Activated CD4-positive, CD25-positive, alpha-beta regulatory T cell (primary cell): ENCODE results near the gene ZNF112.

Source experiments
- DNase-seq, 4 experiments: peaks; one replicate each; lab custom pipeline; 2025; lab: John Stamatoyannopoulos, UW

Gene ZNF112

DNA sequence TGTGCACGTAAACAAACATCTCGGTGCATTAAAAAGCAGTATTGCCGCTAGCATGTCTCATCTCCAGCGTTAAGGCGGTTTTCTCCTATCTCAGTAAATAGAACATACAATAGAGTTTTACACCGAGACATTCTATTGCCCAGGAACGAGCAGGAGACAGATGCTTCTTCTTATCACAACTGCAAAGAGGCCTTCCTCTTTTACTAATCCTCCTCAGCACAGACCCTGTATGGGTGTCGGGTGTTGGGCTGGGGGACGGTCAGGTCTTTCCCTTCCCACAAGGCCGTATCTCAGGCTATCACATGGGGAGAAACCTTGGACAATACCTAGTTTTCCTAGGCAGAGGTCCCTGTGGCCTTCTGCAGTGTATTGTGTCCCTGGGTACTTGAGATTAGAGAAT is 75.6 kb downstream of the ZNF112 start:
- no peak for DNase-seq

DNA sequence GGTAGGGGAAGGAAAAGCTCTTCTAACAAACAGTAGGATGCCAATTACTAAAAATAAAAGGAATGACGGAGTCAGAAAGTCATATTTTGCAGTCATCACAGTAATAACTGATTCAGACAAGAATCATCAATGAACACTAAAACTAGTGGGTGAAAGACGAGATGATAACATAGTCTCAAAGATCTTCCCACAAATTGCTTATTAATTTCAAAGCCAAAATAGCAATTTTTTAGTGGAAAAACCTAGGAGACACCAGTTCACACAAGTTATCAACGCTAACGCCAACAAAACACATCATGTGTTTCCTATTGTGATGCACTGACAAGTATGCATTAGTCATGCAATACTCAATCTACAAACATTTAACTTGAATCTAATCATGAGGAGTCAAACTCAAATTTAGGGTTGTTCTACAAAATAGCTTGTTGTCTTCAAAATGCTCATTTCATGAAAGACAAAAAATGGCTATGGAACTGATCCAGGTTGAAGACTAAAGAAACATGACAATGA is 78.2 kb downstream of the ZNF112 start:
- DNase-seq: no peak

DNA sequence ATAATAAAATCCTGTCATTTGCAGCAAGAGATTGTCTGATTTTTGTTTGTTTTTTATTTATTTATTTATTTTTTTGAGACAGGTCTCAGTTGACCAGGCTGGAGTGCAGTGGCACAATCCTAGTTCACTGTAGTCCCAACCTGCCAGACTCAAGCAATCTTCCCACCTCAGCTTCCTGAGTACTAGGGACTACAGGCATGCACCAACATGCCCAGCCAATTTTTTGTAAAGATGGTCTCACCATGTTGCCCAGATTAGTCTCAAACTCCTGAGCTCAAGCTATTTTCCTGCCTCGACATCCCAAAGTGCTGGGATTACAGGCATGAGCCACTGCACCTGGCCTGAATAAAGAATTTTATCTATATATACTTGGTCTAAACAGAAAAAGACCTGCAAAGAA is 79.1 kb downstream of the ZNF112 start:
- DNase-seq: no peak
